Measurements from ENCODE around the gene RBMS1.

RBMS1 gene

GRCh38 chr2:160474891-160475787 is 18.5 kb downstream of the RBMS1 start:
- no peak overlapping the region for H3K27ac Mint-ChIP-seq (ENCODE audit: low read depth)
- peaks cover 2% of the 10 kb centered on the region for H3K36me3 Mint-ChIP-seq (ENCODE audit: insufficient read depth)
- peaks cover 4% of the 10 kb centered on the region for H3K4me1 Mint-ChIP-seq
- no peaks in the 10 kb centered on the region for H3K27me3 Mint-ChIP-seq
- H3K4me3 Mint-ChIP-seq: no peak overlapping the region
- DNase-seq (ENCODE audit: low spot score in 2 of 2) (no peak), ATAC-seq (replicated peaks; ENCODE audit: extremely low read depth, poor library complexity, severe bottlenecking) (no peak)
- H3K9me3 Mint-ChIP-seq: no peaks in the 10 kb centered on the region

GRCh38 chr2:160474319-160474645 is 19.3 kb downstream of the RBMS1 start:
- H3K4me1 Mint-ChIP-seq: peaks cover 9% of the 10 kb centered on the region
- H3K4me3 Mint-ChIP-seq: no peak overlapping the region
- DNase-seq (ENCODE audit: low spot score in 2 of 2): no peak
- H3K36me3 Mint-ChIP-seq (ENCODE audit: insufficient read depth): peaks cover 2% of the 10 kb centered on the region
- H3K27ac Mint-ChIP-seq (ENCODE audit: low read depth): no peak overlapping the region
- ATAC-seq (replicated peaks; ENCODE audit: extremely low read depth, poor library complexity, severe bottlenecking): no peak
- no peaks in the 10 kb centered on the region for H3K9me3 Mint-ChIP-seq
- no peaks in the 10 kb centered on the region for H3K27me3 Mint-ChIP-seq

GRCh38 chr2:160473468-160474318 is 19.9 kb downstream of the RBMS1 start:
- ATAC-seq (replicated peaks; ENCODE audit: extremely low read depth, poor library complexity, severe bottlenecking): no peak
- Mint-ChIP-seq H3K4me1 (peaks cover 12% of the 10 kb centered on the region), H3K27ac (ENCODE audit: low read depth) (no peak overlapping the region), H3K27me3 (no peaks in the 10 kb centered on the region), H3K9me3 (no peaks in the 10 kb centered on the region), H3K36me3 (ENCODE audit: insufficient read depth) (peaks cover 2% of the 10 kb centered on the region), H3K4me3 (no peak overlapping the region)
- no peak for DNase-seq (ENCODE audit: low spot score in 2 of 2)

- no peaks in the 10 kb centered on the region for H3K9me3 Mint-ChIP-seq
- H3K36me3 Mint-ChIP-seq (ENCODE audit: insufficient read depth): no peaks in the 10 kb centered on the region
- DNase-seq (ENCODE audit: low spot score in 2 of 2) (no peak), ATAC-seq (replicated peaks; ENCODE audit: extremely low read depth, poor library complexity, severe bottlenecking) (no peak)
- no peaks in the 10 kb centered on the region for H3K27me3 Mint-ChIP-seq
- H3K4me1 Mint-ChIP-seq: peaks cover 12% of the 10 kb centered on the region
- H3K27ac Mint-ChIP-seq (ENCODE audit: low read depth): no peak overlapping the region
- no peak overlapping the region for H3K4me3 Mint-ChIP-seq
Observed at GRCh38 chr2:160472839-160473251, 20.8 kb downstream of the RBMS1 start.

- DNase-seq (ENCODE audit: low spot score in 2 of 2) (no peak), ATAC-seq (replicated peaks; ENCODE audit: extremely low read depth, poor library complexity, severe bottlenecking) (no peak)
- Mint-ChIP-seq H3K27me3 (no peaks in the 10 kb centered on the region), H3K9me3 (no peaks in the 10 kb centered on the region), H3K4me3 (no peak overlapping the region), H3K4me1 (peaks cover 14% of the 10 kb centered on the region), H3K27ac (ENCODE audit: low read depth) (no peak overlapping the region), H3K36me3 (ENCODE audit: insufficient read depth) (no peaks in the 10 kb centered on the region)
Observed at GRCh38 chr2:160471950-160472349, 21.7 kb downstream of the RBMS1 start.

GRCh38 chr2:160469621-160470204 is 23.9 kb downstream of the RBMS1 start:
- no peaks in the 10 kb centered on the region for H3K9me3 Mint-ChIP-seq
- DNase-seq (ENCODE audit: low spot score in 2 of 2) (no peak), ATAC-seq (replicated peaks; ENCODE audit: extremely low read depth, poor library complexity, severe bottlenecking) (no peak)
- peaks cover 21% of the 10 kb centered on the region for H3K4me1 Mint-ChIP-seq
- H3K36me3 Mint-ChIP-seq (ENCODE audit: insufficient read depth): no peaks in the 10 kb centered on the region
- no peaks in the 10 kb centered on the region for H3K27me3 Mint-ChIP-seq
- H3K4me3 Mint-ChIP-seq: no peak overlapping the region
- H3K27ac Mint-ChIP-seq (ENCODE audit: low read depth): no peak overlapping the region

GRCh38 chr2:160469164-160469563 is 24.4 kb downstream of the RBMS1 start:
- DNase-seq (ENCODE audit: low spot score in 2 of 2) (no peak), ATAC-seq (replicated peaks; ENCODE audit: extremely low read depth, poor library complexity, severe bottlenecking) (no peak)
- H3K4me1 Mint-ChIP-seq: peaks cover 21% of the 10 kb centered on the region
- no peaks in the 10 kb centered on the region for H3K27me3 Mint-ChIP-seq
- H3K4me3 Mint-ChIP-seq: no peak overlapping the region
- no peaks in the 10 kb centered on the region for H3K9me3 Mint-ChIP-seq
- H3K36me3 Mint-ChIP-seq (ENCODE audit: insufficient read depth): no peaks in the 10 kb centered on the region
- H3K27ac Mint-ChIP-seq (ENCODE audit: low read depth): no peak overlapping the region

- H3K27me3 Mint-ChIP-seq: no peaks in the 10 kb centered on the region
- no peak overlapping the region for H3K27ac Mint-ChIP-seq (ENCODE audit: low read depth)
- H3K36me3 Mint-ChIP-seq (ENCODE audit: insufficient read depth): no peaks in the 10 kb centered on the region
- no peak for ATAC-seq (replicated peaks; ENCODE audit: extremely low read depth, poor library complexity, severe bottlenecking)
- DNase-seq (ENCODE audit: low spot score in 2 of 2): no peak
- no peaks in the 10 kb centered on the region for H3K9me3 Mint-ChIP-seq
- H3K4me1 Mint-ChIP-seq: peaks cover 26% of the 10 kb centered on the region
- no peak overlapping the region for H3K4me3 Mint-ChIP-seq
Observed at GRCh38 chr2:160467086-160467485, 26.5 kb downstream of the RBMS1 start.

GRCh38 chr2:160465406-160465805 is 28.2 kb downstream of the RBMS1 start:
- Mint-ChIP-seq H3K4me1 (peaks cover 28% of the 10 kb centered on the region), H3K4me3 (no peak overlapping the region), H3K27me3 (no peaks in the 10 kb centered on the region), H3K9me3 (no peaks in the 10 kb centered on the region), H3K36me3 (ENCODE audit: insufficient read depth) (no peaks in the 10 kb centered on the region), H3K27ac (ENCODE audit: low read depth) (no peak overlapping the region)
- ATAC-seq (replicated peaks; ENCODE audit: extremely low read depth, poor library complexity, severe bottlenecking): no peak
- DNase-seq (ENCODE audit: low spot score in 2 of 2): no peak

- Mint-ChIP-seq H3K36me3 (ENCODE audit: insufficient read depth) (no peaks in the 10 kb centered on the region), H3K27me3 (no peaks in the 10 kb centered on the region), H3K27ac (ENCODE audit: low read depth) (no peak overlapping the region), H3K9me3 (no peaks in the 10 kb centered on the region), H3K4me1 (peaks cover 31% of the 10 kb centered on the region), H3K4me3 (no peak overlapping the region)
- ATAC-seq (replicated peaks; ENCODE audit: extremely low read depth, poor library complexity, severe bottlenecking) (no peak), DNase-seq (ENCODE audit: low spot score in 2 of 2) (no peak)
Observed at GRCh38 chr2:160465002-160465401, 28.6 kb downstream of the RBMS1 start.

GRCh38 chr2:160464017-160464416 is 29.6 kb downstream of the RBMS1 start:
- H3K27me3 Mint-ChIP-seq: no peaks in the 10 kb centered on the region
- no peaks in the 10 kb centered on the region for H3K36me3 Mint-ChIP-seq (ENCODE audit: insufficient read depth)
- H3K9me3 Mint-ChIP-seq: no peaks in the 10 kb centered on the region
- peaks cover 31% of the 10 kb centered on the region for H3K4me1 Mint-ChIP-seq
- DNase-seq (ENCODE audit: low spot score in 2 of 2) (no peak), ATAC-seq (replicated peaks; ENCODE audit: extremely low read depth, poor library complexity, severe bottlenecking) (no peak)
- no peak overlapping the region for H3K4me3 Mint-ChIP-seq
- H3K27ac Mint-ChIP-seq (ENCODE audit: low read depth): no peak overlapping the region

- Mint-ChIP-seq H3K4me1 (peaks cover 30% of the 10 kb centered on the region), H3K27me3 (no peaks in the 10 kb centered on the region), H3K36me3 (ENCODE audit: insufficient read depth) (no peaks in the 10 kb centered on the region), H3K27ac (ENCODE audit: low read depth) (no peak overlapping the region), H3K9me3 (no peaks in the 10 kb centered on the region), H3K4me3 (no peak overlapping the region)
- DNase-seq (ENCODE audit: low spot score in 2 of 2): no peak
- ATAC-seq (replicated peaks; ENCODE audit: extremely low read depth, poor library complexity, severe bottlenecking): no peak
Observed at GRCh38 chr2:160463245-160463644, 30.4 kb downstream of the RBMS1 start.

Data from central memory CD8-positive, alpha-beta T cell (primary cell).